Suprapubic skin (tissue), 3 donors: ENCODE measurements around the gene ERP27.

Experiments used
- CTCF ChIP-seq, 2 donors: fragments of 200-600 bp in 1 of 2; fragments of 450-650 bp in 1 of 2; sonication (generic) in 1 of 2; IDR thresholded peaks; one replicate each; pipeline ENCODE4 v1.5.1; 2016 to 2019; ENCODE audit warnings: antibody characterized with exemption in 2 of 2, mild to moderate bottlenecking in 1 of 2, moderate library complexity in 1 of 2
- EP300 ChIP-seq: sonication (generic); formaldehyde crosslinking; IDR thresholded peaks from one replicate; pipeline ENCODE4 v1.6.1; 2017; ENCODE audit warnings: antibody characterized with exemption

- TF ChIP-seq CTCF (IDR thresholded peaks at IDR 0.05) (no peak), EP300 (no peak)
These were observed 18.6 kb upstream of the ERP27 start for GRCh38 chr12:14956905-14957304.
